ENCODE results near the gene EEF1B2.

Gene EEF1B2

DNA sequence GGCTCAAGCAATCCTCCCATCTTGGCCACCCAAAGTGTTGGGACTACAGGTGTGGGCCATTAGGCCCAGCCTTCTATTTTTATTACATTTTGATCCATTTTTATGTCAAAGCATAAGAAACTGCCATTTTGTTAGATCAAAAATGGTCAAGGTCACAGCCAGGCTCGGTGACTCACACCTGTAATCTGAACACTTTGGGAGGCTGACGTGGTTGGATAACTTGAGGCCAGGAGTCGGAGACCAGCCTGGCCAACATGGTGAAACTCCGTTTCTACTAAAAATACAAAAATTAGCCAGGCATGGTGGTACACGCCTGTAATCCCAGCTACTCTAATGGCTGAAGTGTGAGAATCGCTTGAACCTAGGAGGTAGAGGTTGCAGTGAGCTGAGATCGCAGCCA lies 49.2 kb downstream of the EEF1B2 start:
- Histone ChIP-seq H3K4me3 (ENCODE audit: insufficient read length, low read depth) (no peak overlapping the region), H3K9ac (ENCODE audit: insufficient read length, low read depth) (no peak overlapping the region), H3K36me3 (ENCODE audit: insufficient read depth, insufficient read length, low read length) (no peaks in the 10 kb centered on the region), H3K9me3 (ENCODE audit: insufficient read depth, low read length) (no peaks in the 10 kb centered on the region), H3K4me1 (ENCODE audit: insufficient read depth, insufficient read length) (no peaks in the 10 kb centered on the region), H3K27me3 (ENCODE audit: insufficient read depth, insufficient read length) (no peaks in the 10 kb centered on the region)
- no peak for TF ChIP-seq SUZ12 (IDR thresholded peaks at IDR 0.05; ENCODE audit: extremely low read depth, insufficient read depth, insufficient read length)
- TF ChIP-seq YY1 (IDR thresholded peaks at IDR 0.05; ENCODE audit: insufficient read depth, insufficient read length) = no peak
- no peak for TF ChIP-seq ZNF274 (IDR thresholded peaks at IDR 0.05; ENCODE audit: low read depth, low read length)
- no peak for DNase-seq (ENCODE audit: low read depth, low spot score)

DNA sequence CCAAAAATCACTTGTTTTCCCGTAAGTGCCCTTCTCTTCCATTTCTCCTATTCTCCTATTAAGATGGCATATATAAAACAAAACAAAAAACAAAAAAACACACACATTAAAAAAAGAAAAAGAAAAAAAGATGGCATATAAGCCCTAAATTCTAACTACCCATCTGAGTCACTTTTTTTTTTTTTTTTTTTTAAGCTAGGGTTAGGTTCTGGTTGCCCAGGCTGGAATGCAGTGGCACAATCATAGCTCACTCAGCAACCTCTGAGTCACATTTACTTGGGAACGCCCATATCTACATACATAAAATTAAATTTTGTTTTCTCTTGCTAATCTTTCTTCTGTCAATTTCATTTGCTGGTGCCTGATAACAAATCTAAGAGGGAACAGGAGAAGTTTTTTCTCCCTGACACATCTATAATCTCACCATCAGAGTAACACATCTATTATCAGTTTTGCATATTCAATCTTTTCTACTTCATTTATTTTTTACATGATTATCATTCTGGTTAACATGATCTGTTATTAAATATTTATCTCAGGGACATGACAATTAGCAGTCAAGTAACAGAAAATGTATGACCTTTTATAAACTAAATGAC lies 52.1 kb downstream of the EEF1B2 start:
- Histone ChIP-seq H3K36me3 (ENCODE audit: insufficient read depth, insufficient read length, low read length) (no peaks in the 10 kb centered on the region), H3K27me3 (ENCODE audit: insufficient read depth, insufficient read length) (no peaks in the 10 kb centered on the region), H3K9me3 (ENCODE audit: insufficient read depth, low read length) (no peaks in the 10 kb centered on the region), H3K4me3 (ENCODE audit: insufficient read length, low read depth) (no peak overlapping the region), H3K9ac (ENCODE audit: insufficient read length, low read depth) (no peak overlapping the region), H3K4me1 (ENCODE audit: insufficient read depth, insufficient read length) (no peaks in the 10 kb centered on the region)
- no peak for TF ChIP-seq YY1 (IDR thresholded peaks at IDR 0.05; ENCODE audit: insufficient read depth, insufficient read length)
- TF ChIP-seq ZNF274 (IDR thresholded peaks at IDR 0.05; ENCODE audit: low read depth, low read length) = no peak
- no peak for TF ChIP-seq SUZ12 (IDR thresholded peaks at IDR 0.05; ENCODE audit: extremely low read depth, insufficient read depth, insufficient read length)
- no peak for DNase-seq (ENCODE audit: low read depth, low spot score)

Data from NT2/D1 (cell line).